Body of pancreas (tissue), 4 donors: ENCODE results near the gene CACNA1C. TPM values are rescaled to one million over a fixed set of nuclear protein-coding genes. Genes with fewer than 3 reads are reported as not detected.

Experiments used
- ATAC-seq: fragments of 150-250 bp; one replicate; pipeline ENCODE4 v1.9.1; 2016
- DNase-seq, 4 donors: peaks; one replicate each; pipeline ENCODE4 v3.0.0-alpha.2; 2019
- H3K27ac ChIP-seq, 4 donors: fragments of 200-600 bp; sonication (generic); 1 replicate in 3 of 4; 2 replicates in 1 of 4; pipeline versions ENCODE4 v1.5.1 to v1.6.1; 2016 to 2019; ENCODE audit warnings: mild to moderate bottlenecking in 1 of 4, mixed read lengths in 1 of 4, moderate library complexity in 1 of 4
- H3K27me3 ChIP-seq, 2 donors: fragments of 200-600 bp; sonication (generic); one replicate each; pipeline ENCODE4 v1.6.0; 2016; ENCODE audit warnings: mild to moderate bottlenecking in 1 of 2
- H3K36me3 ChIP-seq, 2 donors: fragments of 200-600 bp; sonication (generic); replicated peaks in 1 of 2; 2 replicates each; pipeline ENCODE4 v1.5.1; 2016; ENCODE audit warnings: low read depth in 2 of 2; ENCODE audit not compliant: insufficient read depth in 1 of 2
- H3K4me1 ChIP-seq: fragments of 200-600 bp; sonication (generic); one replicate; pipeline ENCODE4 v1.6.0; 2016
- H3K4me3 ChIP-seq, 2 donors: fragments of 200-600 bp; sonication (generic); 1 replicate in 1 of 2; 2 replicates in 1 of 2; pipeline ENCODE4 v1.5.1; 2016 to 2019
- H3K9me3 ChIP-seq, 3 donors: fragments of 200-600 bp; sonication (generic); 1 replicate in 2 of 3; 2 replicates in 1 of 3; pipeline ENCODE4 v1.5.1; 2016
- POLR2A ChIP-seq, 3 donors: fragments of 450-650 bp; IDR thresholded peaks; one replicate each; pipeline ENCODE4 v1.6.1; 2016; ENCODE audit warnings: antibody characterized with exemption in 3 of 3, mild to moderate bottlenecking in 2 of 3
- WGBS, 2 donors: methylation state at CpG; one replicate each; pipeline ENCODE4 v1.1.5; 2017; 5-methylcytosine and 5-hydroxymethylcytosine counted together
- intact Hi-C: fragments of 100-400 bp; cut with DNase I; formaldehyde crosslinking; loops from one replicate; pipeline ENCODE4 v1.15.1; 2023
- total RNA-seq, 2 donors: library from RNA; depleted of rRNA; stranded (reverse); fragments of >200 nt; gene quantifications; one replicate each; pipeline ENCODE4 v1.1.0, GENCODE V29; 2016
- TF ChIP-seq, protein P1 (sequence below), 7 experiments: fragments of 450-650 bp in 4 of 7; fragments of 200-600 bp in 3 of 7; sonication (generic) in 3 of 7; IDR thresholded peaks; one replicate each; pipeline ENCODE4 v1.5.1; 2016 to 2019; ENCODE audit warnings: antibody characterized with exemption in 7 of 7

Gene CACNA1C
- total RNA-seq, 2 donors from 2014 or later = 2.3 to 4.4 TPM

- no peak for ATAC-seq
- 66 to 78% methylated on average over 6 of the region's 6 CpGs for WGBS, 2 donors
- intact Hi-C loops = no loop called here
- Histone ChIP-seq H3K27ac (no peak overlapping the region), H3K4me3 (no peak overlapping the region), H3K27me3 (no peaks in the 10 kb centered on the region), H3K36me3 (no peaks in the 10 kb centered on the region), H3K9me3 (no peaks in the 10 kb centered on the region), H3K4me1 (no peaks in the 10 kb centered on the region)
- TF ChIP-seq, protein P1, sequence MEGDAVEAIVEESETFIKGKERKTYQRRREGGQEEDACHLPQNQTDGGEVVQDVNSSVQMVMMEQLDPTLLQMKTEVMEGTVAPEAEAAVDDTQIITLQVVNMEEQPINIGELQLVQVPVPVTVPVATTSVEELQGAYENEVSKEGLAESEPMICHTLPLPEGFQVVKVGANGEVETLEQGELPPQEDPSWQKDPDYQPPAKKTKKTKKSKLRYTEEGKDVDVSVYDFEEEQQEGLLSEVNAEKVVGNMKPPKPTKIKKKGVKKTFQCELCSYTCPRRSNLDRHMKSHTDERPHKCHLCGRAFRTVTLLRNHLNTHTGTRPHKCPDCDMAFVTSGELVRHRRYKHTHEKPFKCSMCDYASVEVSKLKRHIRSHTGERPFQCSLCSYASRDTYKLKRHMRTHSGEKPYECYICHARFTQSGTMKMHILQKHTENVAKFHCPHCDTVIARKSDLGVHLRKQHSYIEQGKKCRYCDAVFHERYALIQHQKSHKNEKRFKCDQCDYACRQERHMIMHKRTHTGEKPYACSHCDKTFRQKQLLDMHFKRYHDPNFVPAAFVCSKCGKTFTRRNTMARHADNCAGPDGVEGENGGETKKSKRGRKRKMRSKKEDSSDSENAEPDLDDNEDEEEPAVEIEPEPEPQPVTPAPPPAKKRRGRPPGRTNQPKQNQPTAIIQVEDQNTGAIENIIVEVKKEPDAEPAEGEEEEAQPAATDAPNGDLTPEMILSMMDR (IDR thresholded peaks at IDR 0.05) = no peak
- no peak for TF ChIP-seq POLR2A (IDR thresholded peaks at IDR 0.05)
- no peak for DNase-seq
Observed at GRCh38 chr12:2282318-2282717, 229.5 kb downstream of the CACNA1C start.

- intact Hi-C loops = no loop called here
- H3K27me3 ChIP-seq = no peaks in the 10 kb centered on the region
- no peaks in the 10 kb centered on the region for H3K9me3 ChIP-seq
- peak overlapping the region in 1 of 4 donors; percentile 32 for H3K27ac ChIP-seq
- no peak overlapping the region for H3K4me3 ChIP-seq
- TF ChIP-seq, protein P1 (IDR thresholded peaks at IDR 0.05) = no peak
- no peak for TF ChIP-seq POLR2A (IDR thresholded peaks at IDR 0.05)
- no peak for ATAC-seq
- 67 to 75% methylated on average over 6 of the region's 6 CpGs for WGBS, 2 donors
- H3K4me1 ChIP-seq = no peaks in the 10 kb centered on the region
- H3K36me3 ChIP-seq = no peaks in the 10 kb centered on the region
- DNase-seq = no peak
Observed at GRCh38 chr12:2283480-2283879, 230.7 kb downstream of the CACNA1C start.

DNA sequence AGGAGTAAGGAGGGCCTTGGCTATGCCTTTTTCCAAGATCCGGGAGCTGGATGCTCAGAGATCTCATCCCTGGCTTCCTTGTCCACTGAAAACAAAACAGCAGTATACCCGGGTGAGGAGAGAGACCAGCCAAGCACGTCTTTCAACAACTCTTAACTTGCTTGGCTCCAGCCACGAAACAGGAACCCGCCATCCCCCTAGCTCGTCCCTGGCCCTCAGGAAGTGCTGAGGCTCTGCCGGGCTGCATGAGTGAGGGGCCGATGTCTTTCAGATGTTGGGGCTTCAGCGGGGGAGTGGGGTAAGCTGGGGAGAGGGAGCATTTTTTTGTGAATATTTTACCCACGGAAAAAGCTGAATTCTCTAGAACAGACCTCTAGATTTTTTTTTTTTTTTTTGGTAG, 231.1 kb downstream of the CACNA1C start:
- no peaks in the 10 kb centered on the region for H3K27me3 ChIP-seq
- 62% methylated on average over 10 of the region's 10 CpGs for WGBS, 2 donors
- H3K27ac ChIP-seq = peak overlapping the region in 1 of 4 donors; percentile 41
- no peak overlapping the region for H3K4me3 ChIP-seq
- TF ChIP-seq, protein P1 (IDR thresholded peaks at IDR 0.05) = no peak
- no peak for TF ChIP-seq POLR2A (IDR thresholded peaks at IDR 0.05)
- ATAC-seq = no peak
- H3K9me3 ChIP-seq = no peaks in the 10 kb centered on the region
- no peak for DNase-seq
- intact Hi-C loops = no loop called here
- no peaks in the 10 kb centered on the region for H3K4me1 ChIP-seq
- no peaks in the 10 kb centered on the region for H3K36me3 ChIP-seq

DNA sequence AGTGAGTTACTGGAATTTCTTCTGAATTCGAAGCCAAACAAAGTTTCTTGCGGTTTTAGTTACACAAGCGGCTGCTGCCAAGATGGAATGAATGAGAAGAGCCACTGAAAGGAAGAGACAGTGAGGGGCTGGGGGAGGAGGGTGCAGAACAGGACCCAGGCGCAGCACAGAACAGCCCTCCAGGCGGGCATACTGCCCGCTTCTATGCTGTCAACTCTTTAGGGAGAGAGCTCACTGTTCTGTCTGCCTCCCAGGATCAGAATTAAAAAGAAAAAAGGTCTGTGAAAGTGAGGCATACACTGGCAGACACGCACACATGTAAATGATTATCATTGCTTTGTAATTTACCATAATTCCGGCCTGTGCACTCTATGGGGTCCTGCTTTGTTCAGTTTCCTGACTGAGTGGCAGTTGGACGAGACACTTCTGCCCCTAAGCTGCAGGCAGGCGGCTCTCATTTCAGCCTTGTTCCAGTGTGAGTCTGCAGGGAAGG, 231.6 kb downstream of the CACNA1C start:
- no peaks in the 10 kb centered on the region for H3K4me1 ChIP-seq

GRCh38 chr12:2284857-2285256, 232.1 kb downstream of the CACNA1C start:
- DNase-seq (peak; percentile 39 to 69 (median 50)), ATAC-seq (peak; percentile 58)
- Histone ChIP-seq H3K36me3 (no peaks in the 10 kb centered on the region), H3K4me3 (no peak overlapping the region), H3K9me3 (no peaks in the 10 kb centered on the region), H3K27ac (no peak overlapping the region), H3K4me1 (no peaks in the 10 kb centered on the region), H3K27me3 (no peaks in the 10 kb centered on the region)
- 39 to 44% methylated on average over 8 of the region's 8 CpGs for WGBS, 2 donors
- TF ChIP-seq POLR2A (IDR thresholded peaks at IDR 0.05) = no peak
- TF ChIP-seq, protein P1 (IDR thresholded peaks at IDR 0.05) = peak in 5 of 7 experiments; percentile 29 to 48 (median 35)
- intact Hi-C loops = no loop called here

More for the DNA sequence above, 231.6 kb downstream of the CACNA1C start:
- no peak overlapping the region for H3K4me3 ChIP-seq
- H3K27me3 ChIP-seq = no peaks in the 10 kb centered on the region
- intact Hi-C loops = no loop called here
- DNase-seq (no peak), ATAC-seq (no peak)
- H3K27ac ChIP-seq = peak overlapping the region in 1 of 4 donors; percentile 41
- TF ChIP-seq, protein P1 (IDR thresholded peaks at IDR 0.05) = no peak
- no peak for TF ChIP-seq POLR2A (IDR thresholded peaks at IDR 0.05)
- WGBS, 2 donors = 57 to 67% methylated on average over 10 of the region's 10 CpGs
- no peaks in the 10 kb centered on the region for H3K36me3 ChIP-seq
- H3K9me3 ChIP-seq = no peaks in the 10 kb centered on the region
